K562 (cell line): ENCODE data around the gene WAS. TPM values are rescaled to one million over a fixed set of nuclear protein-coding genes. Genes with fewer than 3 reads are reported as not detected.

Experiments used
- ATF1 ChIP-seq, 2 experiments: fragments of 450-650 bp in 1 of 2; IDR thresholded peaks; 2 replicates each; pipeline ENCODE4 v1.6.1; 2016; ENCODE audit warnings: missing compliant biosample characterization in 1 of 2, missing genetic modification characterization in 1 of 2
- CCAR2 ChIP-seq: fragments of 200-400 bp; formaldehyde crosslinking; IDR thresholded peaks from 2 replicates; pipeline ENCODE4 v1.6.1; 2017; ENCODE audit warnings: mild to moderate bottlenecking, low read depth, low read length
- CREB1 ChIP-seq, 2 experiments: sonication (generic) in 1 of 2; formaldehyde crosslinking in 1 of 2; IDR thresholded peaks; 2 replicates each; pipeline versions ENCODE4 v1.6.1 to v1.8.0; 2012 to 2022; ENCODE audit warnings: inconsistent platforms in 1 of 2, mild to moderate bottlenecking in 1 of 2, missing genetic modification reagents in 1 of 2, moderate library complexity in 1 of 2
- CTCF ChIP-seq, 3 experiments: IDR thresholded peaks in 2 of 3; conservative IDR thresholded peaks in 1 of 3; 2 replicates each; pipeline ENCODE4 v1.5.1; 2011 to 2012; ENCODE audit warnings: low read length in 3 of 3, mild to moderate bottlenecking in 3 of 3, control low read depth in 2 of 3, improper control_type of control experiment in 1 of 3, inconsistent platforms in 1 of 3, low read depth in 1 of 3, mixed read lengths in 1 of 3, moderate library complexity in 1 of 3; ENCODE audit not compliant: insufficient read depth in 2 of 3
- ETS2 ChIP-seq: IDR thresholded peaks from 2 replicates; pipeline ENCODE4 v1.6.1; 2016; ENCODE audit warnings: borderline replicate concordance, missing genetic modification characterization, mild to moderate bottlenecking, moderate library complexity, missing compliant biosample characterization; ENCODE audit not compliant: poor library complexity, severe bottlenecking
- NCOR1 ChIP-seq: fragments of 450-650 bp; IDR thresholded peaks from 2 replicates; pipeline ENCODE4 v1.6.1; 2016; ENCODE audit warnings: mild to moderate bottlenecking, moderate library complexity
- RAD21 ChIP-seq, 2 experiments: fragments of 250-450 bp in 1 of 2; fragments of 450-650 bp in 1 of 2; sonication (Bioruptor Pico) in 1 of 2; formaldehyde crosslinking in 1 of 2; IDR thresholded peaks in 1 of 2; conservative IDR thresholded peaks in 1 of 2; 2 replicates each; pipeline versions ENCODE4 v1.4.0 to v1.8.0; 2020 to 2022; ENCODE audit warnings: mild to moderate bottlenecking in 2 of 2, moderate library complexity in 1 of 2
- RNF219 ChIP-seq: fragments of 250-450 bp; sonication (Bioruptor Pico); IDR thresholded peaks from 2 replicates; pipeline ENCODE4 v1.5.0; 2022; ENCODE audit warnings: mild to moderate bottlenecking
- TGIF2 ChIP-seq: sonication (generic); formaldehyde crosslinking; IDR thresholded peaks from 2 replicates; pipeline ENCODE4 v1.8.1; 2022; ENCODE audit warnings: mild to moderate bottlenecking, missing genetic modification reagents, moderate library complexity
- ZNF830 ChIP-seq: fragments of 250-450 bp; sonication (Bioruptor Pico); IDR thresholded peaks from 2 replicates; pipeline ENCODE4 v1.5.0; 2021; ENCODE audit warnings: mild to moderate bottlenecking
- polyA plus RNA-seq, 8 experiments: library from polyadenylated mRNA; depleted of rRNA in 4 of 8; stranded (reverse) in 5 of 8; unstranded in 3 of 8; fragments of >200 nt; fragmentation: Nextera tagmentation in 2 of 8; fragmentation: Illumina TruSeq in 1 of 8; extraction: Ambion mirVana in 2 of 8; extraction: Trizol in 1 of 8; gene quantifications; 2 replicates each; pipeline versions ENCODE4 v1.2.1 to v1.2.3, GENCODE V29; 2011 to 2014; ENCODE audit warnings: inconsistent platforms in 1 of 8, missing spikeins in 1 of 8
- total RNA-seq, 7 experiments: library from RNA; depleted of rRNA in 6 of 7; stranded (reverse); fragments of >200 nt in 6 of 7; fragmentation: Illumina TruSeq in 2 of 7; extraction: Trizol in 2 of 7; gene quantifications; 2 replicates each; pipeline versions ENCODE4 v1.2.1 to v1.2.3, GENCODE V29; 2011 to 2021; ENCODE audit warnings: low replicate concordance in 1 of 7

Gene WAS
- total and polyA plus RNA-seq, 9 of the 15 experiments (the other 6 are each of a cell fraction or from before 2014, with no cell fraction given), result 0.11 to 16.1 (median 3.8) TPM

- TF ChIP-seq CTCF (IDR thresholded peaks at IDR 0.05 in 2 of 3, conservative IDR thresholded peaks at IDR 0.05 in 1 of 3; ENCODE audit: insufficient read depth in 2 of 3, low read depth in 1 of 3, low read length in 3 of 3) (peak; percentile 19 to 57 (median 31); a peak in 3 of 6 replicates), ATF1 (CRISPR knock-in tag; IDR thresholded peaks at IDR 0.05) (no peak), ATF1 (tag; IDR thresholded peaks at IDR 0.05) (no peak), RAD21 (CRISPR knock-in tag; conservative IDR thresholded peaks at IDR 0.05 in 1 of 2, IDR thresholded peaks at IDR 0.05 in 1 of 2) (peak; percentile 26 to 63; a peak in 3 of 4 replicates), RNF219 (no peak), TGIF2 (no peak), ETS2 (no peak), CCAR2 (no peak), CREB1 (IDR thresholded peaks at IDR 0.05) (no peak), CREB1 (CRISPR knock-in tag; IDR thresholded peaks at IDR 0.05) (no peak), NCOR1 (no peak), ZNF830 (CRISPR knock-in tag) (no peak)
Measured at GRCh38 chrX:48648336-48648751, 35.3 kb upstream of the WAS start (continued).
